GM23338 (cell line): ENCODE measurements around the gene CADPS.

ENCODE experiments used
- CREB1 ChIP-seq: fragments of 250-450 bp; sonication (Bioruptor Pico); IDR thresholded peaks from 2 replicates; pipeline ENCODE4 v1.5.0; 2020; ENCODE audit warnings: low read depth, mild to moderate bottlenecking, moderate library complexity
- CTCF ChIP-seq, 2 experiments: fragments of 200-600 bp in 1 of 2; sonication (generic) in 1 of 2; conservative IDR thresholded peaks; 2 replicates each; pipeline versions ENCODE4 v1.5.1 to v1.6.1; 2016 to 2017; ENCODE audit warnings: antibody characterized with exemption in 2 of 2, low read depth in 2 of 2, mild to moderate bottlenecking in 2 of 2, moderate library complexity in 1 of 2
- ETS1 ChIP-seq: IDR thresholded peaks from 2 replicates; pipeline ENCODE4 v1.6.1; 2016; ENCODE audit warnings: antibody characterized with exemption
- EZH2 ChIP-seq: fragments of 200-600 bp; sonication (generic); IDR thresholded peaks from one replicate; pipeline ENCODE4 v1.8.0; 2017; ENCODE audit warnings: antibody characterized with exemption, mild to moderate bottlenecking, low read depth; ENCODE audit not compliant: unreplicated experiment
- EZH2phosphoT487 ChIP-seq: fragments of 200-600 bp; sonication (generic); IDR thresholded peaks from one replicate; pipeline ENCODE4 v1.8.1; 2018; ENCODE audit warnings: antibody characterized with exemption; ENCODE audit not compliant: unreplicated experiment
- JUNB ChIP-seq: IDR thresholded peaks from one replicate; pipeline ENCODE4 v1.6.1; 2016; ENCODE audit warnings: antibody characterized with exemption; ENCODE audit not compliant: unreplicated experiment
- POLR2AphosphoS5 ChIP-seq: IDR thresholded peaks from 2 replicates; pipeline ENCODE4 v1.6.1; 2016; ENCODE audit warnings: antibody characterized with exemption, low read depth
- REST ChIP-seq: IDR thresholded peaks from one replicate; pipeline ENCODE4 v1.6.1; 2018; ENCODE audit warnings: antibody characterized with exemption; ENCODE audit not compliant: unreplicated experiment

- TF ChIP-seq EZH2 (peak; percentile 80), CTCF (conservative IDR thresholded peaks at IDR 0.05; ENCODE audit: low read depth in 2 of 2) (no peak), POLR2AphosphoS5 (no peak), EZH2phosphoT487 (peak; percentile 48), ETS1 (no peak), JUNB (no peak), CREB1 (CRISPR knock-in tag) (no peak), REST (no peak)
Measured at GRCh38 chr3:62379321-62379798, 495.9 kb downstream of the CADPS start.
